GM12891 (cell line): ENCODE results near the gene MPL.

Source experiments
- POLR2A ChIP-seq: IDR thresholded peaks from 2 replicates; pipeline ENCODE4 v1.6.1; 2011; ENCODE audit warnings: low read depth, low read length, control low read depth
- POLR2AphosphoS5 ChIP-seq: IDR thresholded peaks from 2 replicates; pipeline ENCODE4 v1.6.1; 2011; ENCODE audit warnings: low read depth, low read length, control low read depth
- POU2F2 ChIP-seq: IDR thresholded peaks from 2 replicates; pipeline ENCODE4 v1.6.1; 2011; ENCODE audit warnings: low read depth, mild to moderate bottlenecking, control low read depth, low read length, moderate library complexity
- TAF1 ChIP-seq: IDR thresholded peaks from 2 replicates; pipeline ENCODE4 v1.6.1; 2011; ENCODE audit warnings: low read depth, low read length, control low read depth

- no peak for TF ChIP-seq POLR2A
- TF ChIP-seq POLR2AphosphoS5 = no peak
- TF ChIP-seq POU2F2 = no peak
- no peak for TF ChIP-seq TAF1
Observed at GRCh38 chr1:43346636-43347035, 9.0 kb downstream of the MPL start.
